Measurements from ENCODE around the gene KCNK15. TPM values are rescaled to one million over a fixed set of nuclear protein-coding genes. Genes with fewer than 3 reads are reported as not detected.

Gene KCNK15
- polyA plus RNA-seq, 1 donor (not counting 4 experiments of a cell fraction or from before 2014, with no cell fraction given), result not detected

DNA sequence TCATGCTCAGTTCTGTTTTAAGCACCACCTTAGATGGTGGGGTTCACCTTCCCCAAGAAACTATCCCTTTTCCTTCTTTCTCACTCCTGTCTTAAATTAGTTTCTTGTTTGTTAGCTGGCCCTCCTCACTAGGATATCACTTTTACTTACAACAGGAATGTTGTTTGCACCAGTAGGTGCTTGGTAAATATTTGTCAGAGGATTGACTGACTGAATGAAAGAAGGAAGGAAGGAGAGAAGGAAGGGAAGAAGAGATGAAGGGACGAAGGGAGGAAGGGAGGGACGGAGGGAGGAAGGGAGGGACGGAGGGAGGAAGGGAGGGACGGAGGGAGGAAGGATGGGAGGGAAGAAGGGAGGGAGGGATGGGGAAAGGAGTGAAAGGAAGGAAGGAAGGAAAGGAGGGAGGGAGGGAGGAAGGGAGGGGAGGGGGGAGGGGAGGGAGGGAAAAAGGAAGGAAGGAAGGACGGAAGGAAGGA is 505 bp upstream of the KCNK15 start:
- dilution Hi-C loops (cut with MboI; ENCODE audit: extremely low pct_ligation_motif_present, low sequenced_read_pairs), result no loop called here
- H2AFZ ChIP-seq (ENCODE audit: control insufficient read depth, low read length), result no peak overlapping the region
- H3K4me1 ChIP-seq (ENCODE audit: control insufficient read depth, extremely low read depth, insufficient read depth, low read length), result peaks cover 8% of the 10 kb centered on the region
- H3K27ac ChIP-seq (ENCODE audit: control insufficient read depth, insufficient read depth, low read length), result no peak overlapping the region
- no peak overlapping the region for H3K9ac ChIP-seq (ENCODE audit: control insufficient read depth, extremely low read depth, insufficient read depth, low read length)
- H3K4me2 ChIP-seq (ENCODE audit: control insufficient read depth, extremely low read depth, insufficient read depth, low read depth, low read length), result no peak overlapping the region
- H3K4me3 ChIP-seq (ENCODE audit: control insufficient read depth in 2 of 3, extremely low read depth in 1 of 3, insufficient read depth in 2 of 3, low read depth in 1 of 3, low read length in 3 of 3), result peak overlapping the region in 1 of 3 experiments; percentile 50
- no peaks in the 10 kb centered on the region for H3K9me1 ChIP-seq (ENCODE audit: control insufficient read depth, extremely low read depth, insufficient read depth, low read length)
- TF ChIP-seq, protein P1, sequence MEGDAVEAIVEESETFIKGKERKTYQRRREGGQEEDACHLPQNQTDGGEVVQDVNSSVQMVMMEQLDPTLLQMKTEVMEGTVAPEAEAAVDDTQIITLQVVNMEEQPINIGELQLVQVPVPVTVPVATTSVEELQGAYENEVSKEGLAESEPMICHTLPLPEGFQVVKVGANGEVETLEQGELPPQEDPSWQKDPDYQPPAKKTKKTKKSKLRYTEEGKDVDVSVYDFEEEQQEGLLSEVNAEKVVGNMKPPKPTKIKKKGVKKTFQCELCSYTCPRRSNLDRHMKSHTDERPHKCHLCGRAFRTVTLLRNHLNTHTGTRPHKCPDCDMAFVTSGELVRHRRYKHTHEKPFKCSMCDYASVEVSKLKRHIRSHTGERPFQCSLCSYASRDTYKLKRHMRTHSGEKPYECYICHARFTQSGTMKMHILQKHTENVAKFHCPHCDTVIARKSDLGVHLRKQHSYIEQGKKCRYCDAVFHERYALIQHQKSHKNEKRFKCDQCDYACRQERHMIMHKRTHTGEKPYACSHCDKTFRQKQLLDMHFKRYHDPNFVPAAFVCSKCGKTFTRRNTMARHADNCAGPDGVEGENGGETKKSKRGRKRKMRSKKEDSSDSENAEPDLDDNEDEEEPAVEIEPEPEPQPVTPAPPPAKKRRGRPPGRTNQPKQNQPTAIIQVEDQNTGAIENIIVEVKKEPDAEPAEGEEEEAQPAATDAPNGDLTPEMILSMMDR (optimal IDR thresholded peaks at IDR 0.05 in 1 of 3, IDR thresholded peaks at IDR 0.05 in 1 of 3, conservative IDR thresholded peaks at IDR 0.05 in 1 of 3; ENCODE audit: extremely low read depth in 1 of 3, insufficient read depth in 2 of 3, low read length in 3 of 3), result no peak
- TF ChIP-seq EZH2 (IDR thresholded peaks at IDR 0.05; ENCODE audit: low read length), result no peak
- peaks cover 61% of the 10 kb centered on the region for H3K27me3 ChIP-seq (ENCODE audit: control insufficient read depth, extremely low read depth, insufficient read depth, low read length)
- DNase-seq (ENCODE audit: low read depth, low spot score) (no peak), FAIRE-seq (no peak)
- peaks cover 5% of the 10 kb centered on the region for H4K20me1 ChIP-seq (ENCODE audit: control insufficient read depth, extremely low read depth, insufficient read depth, low read length)
- H3K79me2 ChIP-seq (ENCODE audit: control insufficient read depth, insufficient read depth, low read length), result no peaks in the 10 kb centered on the region
- H3K9me3 ChIP-seq (ENCODE audit: control insufficient read depth, low read depth, low read length), result no peaks in the 10 kb centered on the region
- no peaks in the 10 kb centered on the region for H3K36me3 ChIP-seq (ENCODE audit: control insufficient read depth in 2 of 2, extremely low read depth in 1 of 2, insufficient read depth in 2 of 2, low read length in 2 of 2)

- Histone ChIP-seq H3K4me1 (ENCODE audit: control insufficient read depth, extremely low read depth, insufficient read depth, low read length) (peaks cover 8% of the 10 kb centered on the region), H3K9ac (ENCODE audit: control insufficient read depth, extremely low read depth, insufficient read depth, low read length) (peak overlapping the region; percentile 40), H3K27ac (ENCODE audit: control insufficient read depth, insufficient read depth, low read length) (no peak overlapping the region), H3K36me3 (ENCODE audit: control insufficient read depth in 2 of 2, extremely low read depth in 1 of 2, insufficient read depth in 2 of 2, low read length in 2 of 2) (no peaks in the 10 kb centered on the region), H2AFZ (ENCODE audit: control insufficient read depth, low read length) (peak overlapping the region; percentile 29), H4K20me1 (ENCODE audit: control insufficient read depth, extremely low read depth, insufficient read depth, low read length) (peaks cover 5% of the 10 kb centered on the region), H3K27me3 (ENCODE audit: control insufficient read depth, extremely low read depth, insufficient read depth, low read length) (peaks cover 72% of the 10 kb centered on the region), H3K4me3 (ENCODE audit: control insufficient read depth in 2 of 3, extremely low read depth in 1 of 3, insufficient read depth in 2 of 3, low read depth in 1 of 3, low read length in 3 of 3) (peak overlapping the region; percentile 20 to 57 (median 50)), H3K4me2 (ENCODE audit: control insufficient read depth, extremely low read depth, insufficient read depth, low read depth, low read length) (peak overlapping the region; percentile 71), H3K79me2 (ENCODE audit: control insufficient read depth, insufficient read depth, low read length) (no peaks in the 10 kb centered on the region), H3K9me1 (ENCODE audit: control insufficient read depth, extremely low read depth, insufficient read depth, low read length) (no peaks in the 10 kb centered on the region), H3K9me3 (ENCODE audit: control insufficient read depth, low read depth, low read length) (no peaks in the 10 kb centered on the region)
- DNase-seq (ENCODE audit: low read depth, low spot score), result no peak
- dilution Hi-C loops (cut with MboI; ENCODE audit: extremely low pct_ligation_motif_present, low sequenced_read_pairs), result no loop called here
- FAIRE-seq, result no peak
- no peak for TF ChIP-seq EZH2 (IDR thresholded peaks at IDR 0.05; ENCODE audit: low read length)
- TF ChIP-seq, protein P1 (optimal IDR thresholded peaks at IDR 0.05 in 1 of 3, IDR thresholded peaks at IDR 0.05 in 1 of 3, conservative IDR thresholded peaks at IDR 0.05 in 1 of 3; ENCODE audit: extremely low read depth in 1 of 3, insufficient read depth in 2 of 3, low read length in 3 of 3), result no peak
Measured at GRCh38 chr20:44746367-44747165, 901 bp downstream of the KCNK15 start.

All from keratinocyte (primary cell).